Measurements from ENCODE around the gene GPC3. TPM values are rescaled to one million over a fixed set of nuclear protein-coding genes. Genes with fewer than 3 reads are reported as not detected.

The GPC3 gene
- polyA plus RNA-seq, 1 of the 3 experiments (the other 2 are of a cell fraction) = 1.4 TPM

DNA sequence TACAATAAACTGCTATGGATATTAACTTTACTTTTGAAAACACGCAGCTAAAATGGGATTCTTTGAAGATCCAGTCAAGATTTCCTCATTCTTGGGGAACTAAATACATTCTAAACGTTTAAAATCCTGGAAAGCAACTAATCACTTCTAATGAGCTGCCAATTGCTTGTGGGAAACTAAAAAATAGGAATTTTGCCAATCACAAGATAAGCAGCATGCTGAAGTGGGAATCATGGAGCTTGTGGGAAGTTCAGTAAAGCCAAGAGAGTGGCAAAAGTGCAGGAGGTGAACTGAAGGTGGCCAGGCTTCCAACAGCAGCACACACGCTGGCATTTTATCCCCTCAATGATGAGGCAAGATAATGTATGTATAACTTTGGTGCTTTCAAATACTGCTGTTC is 133.0 kb downstream of the GPC3 start:
- no peak overlapping the region for H2AFZ ChIP-seq (ENCODE audit: low read depth)
- H3K27ac ChIP-seq (ENCODE audit: low read depth in 2 of 2, low read length in 1 of 2) = no peak overlapping the region
- H3K4me1 ChIP-seq (ENCODE audit: control insufficient read depth in 1 of 2, insufficient read depth in 2 of 2, low read depth in 1 of 2, low read length in 1 of 2) = no peaks in the 10 kb centered on the region
- H3F3A ChIP-seq (replicated peaks; ENCODE audit: insufficient read depth) = no peaks in the 10 kb centered on the region
- no peaks in the 10 kb centered on the region for H3K27me3 ChIP-seq (ENCODE audit: insufficient read depth)
- no peaks in the 10 kb centered on the region for H3K9me3 ChIP-seq
- no peak overlapping the region for H3K4me3 ChIP-seq (ENCODE audit: low read depth in 2 of 2, low read length in 1 of 2)
- no peaks in the 10 kb centered on the region for H4K20me1 ChIP-seq (ENCODE audit: insufficient read depth)
- DNase-seq = no peak
- H3K9ac ChIP-seq = no peak overlapping the region
- H3K9me2 ChIP-seq = no peaks in the 10 kb centered on the region
- no peak overlapping the region for H3K4me2 ChIP-seq
- no peaks in the 10 kb centered on the region for H3K36me3 ChIP-seq (replicated peaks in 1 of 2; ENCODE audit: control insufficient read depth in 1 of 2, insufficient read depth in 2 of 2, low read length in 1 of 2)
- no peaks in the 10 kb centered on the region for H3K79me2 ChIP-seq (ENCODE audit: insufficient read depth)
- TF ChIP-seq, protein P1, sequence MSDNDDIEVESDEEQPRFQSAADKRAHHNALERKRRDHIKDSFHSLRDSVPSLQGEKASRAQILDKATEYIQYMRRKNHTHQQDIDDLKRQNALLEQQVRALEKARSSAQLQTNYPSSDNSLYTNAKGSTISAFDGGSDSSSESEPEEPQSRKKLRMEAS (IDR thresholded peaks at IDR 0.05; ENCODE audit: low read depth) = no peak
- TF ChIP-seq CHD2 (IDR thresholded peaks at IDR 0.05; ENCODE audit: low read length, partially characterized antibody) (no peak), RAD21 (IDR thresholded peaks at IDR 0.05; ENCODE audit: low read length) (no peak), TCF12 (IDR thresholded peaks at IDR 0.05) (no peak), NRF1 (IDR thresholded peaks at IDR 0.05; ENCODE audit: low read depth, low read length) (no peak), RXRA (IDR thresholded peaks at IDR 0.05; ENCODE audit: borderline replicate concordance, low read depth) (no peak), TEAD4 (IDR thresholded peaks at IDR 0.05; ENCODE audit: borderline replicate concordance, insufficient read depth) (no peak), MEF2A (IDR thresholded peaks at IDR 0.05; ENCODE audit: borderline replicate concordance, low read depth) (no peak), RFX5 (IDR thresholded peaks at IDR 0.05; ENCODE audit: low read length) (no peak), FOXM1 (IDR thresholded peaks at IDR 0.05; ENCODE audit: low read depth) (no peak), JUND (IDR thresholded peaks at IDR 0.05) (no peak), RCOR1 (IDR thresholded peaks at IDR 0.05; ENCODE audit: low read length) (no peak), FOSL2 (IDR thresholded peaks at IDR 0.05; ENCODE audit: borderline replicate concordance, low read depth) (no peak)
- TF ChIP-seq, protein P2, sequence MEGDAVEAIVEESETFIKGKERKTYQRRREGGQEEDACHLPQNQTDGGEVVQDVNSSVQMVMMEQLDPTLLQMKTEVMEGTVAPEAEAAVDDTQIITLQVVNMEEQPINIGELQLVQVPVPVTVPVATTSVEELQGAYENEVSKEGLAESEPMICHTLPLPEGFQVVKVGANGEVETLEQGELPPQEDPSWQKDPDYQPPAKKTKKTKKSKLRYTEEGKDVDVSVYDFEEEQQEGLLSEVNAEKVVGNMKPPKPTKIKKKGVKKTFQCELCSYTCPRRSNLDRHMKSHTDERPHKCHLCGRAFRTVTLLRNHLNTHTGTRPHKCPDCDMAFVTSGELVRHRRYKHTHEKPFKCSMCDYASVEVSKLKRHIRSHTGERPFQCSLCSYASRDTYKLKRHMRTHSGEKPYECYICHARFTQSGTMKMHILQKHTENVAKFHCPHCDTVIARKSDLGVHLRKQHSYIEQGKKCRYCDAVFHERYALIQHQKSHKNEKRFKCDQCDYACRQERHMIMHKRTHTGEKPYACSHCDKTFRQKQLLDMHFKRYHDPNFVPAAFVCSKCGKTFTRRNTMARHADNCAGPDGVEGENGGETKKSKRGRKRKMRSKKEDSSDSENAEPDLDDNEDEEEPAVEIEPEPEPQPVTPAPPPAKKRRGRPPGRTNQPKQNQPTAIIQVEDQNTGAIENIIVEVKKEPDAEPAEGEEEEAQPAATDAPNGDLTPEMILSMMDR (IDR thresholded peaks at IDR 0.05) = no peak
- TF ChIP-seq, protein P3, sequence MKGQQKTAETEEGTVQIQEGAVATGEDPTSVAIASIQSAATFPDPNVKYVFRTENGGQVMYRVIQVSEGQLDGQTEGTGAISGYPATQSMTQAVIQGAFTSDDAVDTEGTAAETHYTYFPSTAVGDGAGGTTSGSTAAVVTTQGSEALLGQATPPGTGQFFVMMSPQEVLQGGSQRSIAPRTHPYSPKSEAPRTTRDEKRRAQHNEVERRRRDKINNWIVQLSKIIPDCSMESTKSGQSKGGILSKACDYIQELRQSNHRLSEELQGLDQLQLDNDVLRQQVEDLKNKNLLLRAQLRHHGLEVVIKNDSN (IDR thresholded peaks at IDR 0.05; ENCODE audit: borderline replicate concordance, low read depth) = no peak
- TF ChIP-seq, protein P4, sequence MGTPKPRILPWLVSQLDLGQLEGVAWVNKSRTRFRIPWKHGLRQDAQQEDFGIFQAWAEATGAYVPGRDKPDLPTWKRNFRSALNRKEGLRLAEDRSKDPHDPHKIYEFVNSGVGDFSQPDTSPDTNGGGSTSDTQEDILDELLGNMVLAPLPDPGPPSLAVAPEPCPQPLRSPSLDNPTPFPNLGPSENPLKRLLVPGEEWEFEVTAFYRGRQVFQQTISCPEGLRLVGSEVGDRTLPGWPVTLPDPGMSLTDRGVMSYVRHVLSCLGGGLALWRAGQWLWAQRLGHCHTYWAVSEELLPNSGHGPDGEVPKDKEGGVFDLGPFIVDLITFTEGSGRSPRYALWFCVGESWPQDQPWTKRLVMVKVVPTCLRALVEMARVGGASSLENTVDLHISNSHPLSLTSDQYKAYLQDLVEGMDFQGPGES (IDR thresholded peaks at IDR 0.05; ENCODE audit: low read depth, low read length) = no peak
- TF ChIP-seq, protein P5, sequence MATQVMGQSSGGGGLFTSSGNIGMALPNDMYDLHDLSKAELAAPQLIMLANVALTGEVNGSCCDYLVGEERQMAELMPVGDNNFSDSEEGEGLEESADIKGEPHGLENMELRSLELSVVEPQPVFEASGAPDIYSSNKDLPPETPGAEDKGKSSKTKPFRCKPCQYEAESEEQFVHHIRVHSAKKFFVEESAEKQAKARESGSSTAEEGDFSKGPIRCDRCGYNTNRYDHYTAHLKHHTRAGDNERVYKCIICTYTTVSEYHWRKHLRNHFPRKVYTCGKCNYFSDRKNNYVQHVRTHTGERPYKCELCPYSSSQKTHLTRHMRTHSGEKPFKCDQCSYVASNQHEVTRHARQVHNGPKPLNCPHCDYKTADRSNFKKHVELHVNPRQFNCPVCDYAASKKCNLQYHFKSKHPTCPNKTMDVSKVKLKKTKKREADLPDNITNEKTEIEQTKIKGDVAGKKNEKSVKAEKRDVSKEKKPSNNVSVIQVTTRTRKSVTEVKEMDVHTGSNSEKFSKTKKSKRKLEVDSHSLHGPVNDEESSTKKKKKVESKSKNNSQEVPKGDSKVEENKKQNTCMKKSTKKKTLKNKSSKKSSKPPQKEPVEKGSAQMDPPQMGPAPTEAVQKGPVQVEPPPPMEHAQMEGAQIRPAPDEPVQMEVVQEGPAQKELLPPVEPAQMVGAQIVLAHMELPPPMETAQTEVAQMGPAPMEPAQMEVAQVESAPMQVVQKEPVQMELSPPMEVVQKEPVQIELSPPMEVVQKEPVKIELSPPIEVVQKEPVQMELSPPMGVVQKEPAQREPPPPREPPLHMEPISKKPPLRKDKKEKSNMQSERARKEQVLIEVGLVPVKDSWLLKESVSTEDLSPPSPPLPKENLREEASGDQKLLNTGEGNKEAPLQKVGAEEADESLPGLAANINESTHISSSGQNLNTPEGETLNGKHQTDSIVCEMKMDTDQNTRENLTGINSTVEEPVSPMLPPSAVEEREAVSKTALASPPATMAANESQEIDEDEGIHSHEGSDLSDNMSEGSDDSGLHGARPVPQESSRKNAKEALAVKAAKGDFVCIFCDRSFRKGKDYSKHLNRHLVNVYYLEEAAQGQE (IDR thresholded peaks at IDR 0.05; ENCODE audit: low read depth, low read length) = no peak
- WGBS (ENCODE audit: low lambda C conversion rate) = 16% methylated on average over 3 of the region's 3 CpGs
- ChIA-PET POLR2A (no interaction called here), CTCF (interaction anchor here (1.0 to 4.0 kb wide), 6 partner anchors 9 to 174 kb away, joined by 3 to 16 read pairs (median 6); no protein-coding TSS in a partner anchor)

Data from SK-N-SH (cell line).